Umbilical cord (tissue), 2 donors: Measurements from ENCODE around the gene ROCK2. TPM values are rescaled to one million over a fixed set of nuclear protein-coding genes. Genes with fewer than 3 reads are reported as not detected.

Experiments
- DNase-seq: peaks from one replicate; pipeline ENCODE4 v3.0.0-alpha.2; 2015; ENCODE audit warnings: low spot score
- total RNA-seq: library from RNA; depleted of rRNA; stranded (reverse); fragments of >200 nt; gene quantifications from one replicate; pipeline ENCODE4 v1.2.3, GENCODE V29; 2014; ENCODE audit warnings: low replicate concordance; ENCODE audit not compliant: insufficient read depth

The ROCK2 gene
- total RNA-seq, 1 donor from 2014 or later = 106 TPM

- DNase-seq = no peak
Observed at GRCh38 chr2:11312770-11313471, 31.5 kb downstream of the ROCK2 start.

- DNase-seq = no peak
Observed at GRCh38 chr2:11311543-11311942, 32.9 kb downstream of the ROCK2 start.

- no peak for DNase-seq
Observed at GRCh38 chr2:11310212-11310611, 34.2 kb downstream of the ROCK2 start.

GRCh38 chr2:11309706-11310105 is 34.7 kb downstream of the ROCK2 start:
- no peak for DNase-seq

- no peak for DNase-seq
Observed at GRCh38 chr2:11307764-11308415, 36.5 kb downstream of the ROCK2 start.

GRCh38 chr2:11305958-11306357 is 38.5 kb downstream of the ROCK2 start:
- peak; percentile 64 for DNase-seq

- DNase-seq = no peak
Observed at GRCh38 chr2:11305338-11305737, 39.1 kb downstream of the ROCK2 start.

GRCh38 chr2:11304476-11304875 is 40.0 kb downstream of the ROCK2 start:
- no peak for DNase-seq

GRCh38 chr2:11303290-11304013 is 41.0 kb downstream of the ROCK2 start:
- DNase-seq = no peak

GRCh38 chr2:11299439-11299838 is 45.0 kb downstream of the ROCK2 start:
- no peak for DNase-seq

- DNase-seq = no peak
Observed at GRCh38 chr2:11298592-11298991, 45.8 kb downstream of the ROCK2 start.

- DNase-seq = no peak
Observed at GRCh38 chr2:11296401-11296800, 48.0 kb downstream of the ROCK2 start.

GRCh38 chr2:11292464-11293255 is 51.8 kb downstream of the ROCK2 start:
- peak; percentile 6 for DNase-seq

- no peak for DNase-seq
Observed at GRCh38 chr2:11290713-11291112, 53.7 kb downstream of the ROCK2 start.

- DNase-seq = no peak
Observed at GRCh38 chr2:11290211-11290610, 54.2 kb downstream of the ROCK2 start.

GRCh38 chr2:11288431-11288830 is 56.0 kb downstream of the ROCK2 start:
- no peak for DNase-seq

- DNase-seq = no peak
Observed at GRCh38 chr2:11286749-11287148, 57.7 kb downstream of the ROCK2 start.

GRCh38 chr2:11286323-11286722 is 58.1 kb downstream of the ROCK2 start:
- DNase-seq = no peak

- no peak for DNase-seq
Observed at GRCh38 chr2:11285499-11285898, 58.9 kb downstream of the ROCK2 start.

GRCh38 chr2:11281186-11281585 is 63.2 kb downstream of the ROCK2 start:
- DNase-seq = no peak

GRCh38 chr2:11280713-11281112 is 63.7 kb downstream of the ROCK2 start:
- DNase-seq = no peak

- no peak for DNase-seq
Observed at GRCh38 chr2:11279398-11279797, 65.0 kb downstream of the ROCK2 start.
